Prostate gland (tissue), 2 donors: Measurements from ENCODE around the gene TICAM1. TPM values are rescaled to one million over a fixed set of nuclear protein-coding genes. Genes with fewer than 3 reads are reported as not detected.
"Not testable (repeated sequence)": the region's sequence is repeated elsewhere in the genome, so short reads cannot be mapped to it uniquely, and the experiment has no call there.

Experiments
- DNase-seq: peaks from one replicate; pipeline ENCODE4 v3.0.0-alpha.2; 2019; ENCODE audit warnings: low spot score
- H3K27ac ChIP-seq, 2 donors: fragments of 200-600 bp; sonication (generic); 2 replicates each; pipeline ENCODE4 v1.5.1; 2017 to 2019
- H3K27me3 ChIP-seq: fragments of 200-600 bp; sonication (generic); replicated peaks from 2 replicates; pipeline ENCODE4 v1.5.1; 2019; ENCODE audit not compliant: insufficient read depth
- H3K36me3 ChIP-seq, 2 donors: fragments of 200-600 bp; sonication (generic); 1 replicate in 1 of 2; 2 replicates in 1 of 2; pipeline versions ENCODE4 v1.5.1 to v1.8.1; 2017 to 2019
- H3K4me1 ChIP-seq: fragments of 200-600 bp; sonication (generic); replicated peaks from 2 replicates; pipeline ENCODE4 v1.5.1; 2019
- H3K4me3 ChIP-seq, 2 donors: fragments of 200-600 bp; sonication (generic); 2 replicates each; pipeline ENCODE4 v1.5.1; 2017 to 2019
- H3K9me3 ChIP-seq: fragments of 200-600 bp; sonication (generic); 2 replicates; pipeline ENCODE4 v1.5.1; 2017
- POLR2A ChIP-seq: fragments of 450-650 bp; IDR thresholded peaks from one replicate; pipeline ENCODE4 v1.6.1; 2016; ENCODE audit warnings: antibody characterized with exemption, mild to moderate bottlenecking
- POLR2AphosphoS5 ChIP-seq: sonication (generic); formaldehyde crosslinking; IDR thresholded peaks from one replicate; pipeline ENCODE4 v1.6.1; 2017; ENCODE audit warnings: antibody characterized with exemption
- WGBS: methylation state at CpG from one replicate; pipeline ENCODE4 v1.1.5; 2018; 5-methylcytosine and 5-hydroxymethylcytosine counted together
- intact Hi-C: fragments of 100-400 bp; cut with DNase I; formaldehyde crosslinking; loops from one replicate; pipeline ENCODE4 v1.14.2; 2022
- total RNA-seq, 2 donors: library from RNA; depleted of rRNA; stranded (reverse); fragments of >200 nt; gene quantifications; one replicate each; pipeline ENCODE4 v1.1.0, GENCODE V29; 2016
- TF ChIP-seq, protein P1 (sequence below), 4 experiments: fragments of 200-600 bp in 2 of 4; fragments of 450-650 bp in 2 of 4; sonication (generic) in 2 of 4; IDR thresholded peaks; 1 replicate in 3 of 4; 2 replicates in 1 of 4; pipeline ENCODE4 v1.5.1; 2016 to 2019; ENCODE audit warnings: antibody characterized with exemption in 4 of 4, mild to moderate bottlenecking in 2 of 4, moderate library complexity in 2 of 4

The TICAM1 gene
- total RNA-seq, 2 donors from 2014 or later: 8.3 to 9.1 TPM

DNA sequence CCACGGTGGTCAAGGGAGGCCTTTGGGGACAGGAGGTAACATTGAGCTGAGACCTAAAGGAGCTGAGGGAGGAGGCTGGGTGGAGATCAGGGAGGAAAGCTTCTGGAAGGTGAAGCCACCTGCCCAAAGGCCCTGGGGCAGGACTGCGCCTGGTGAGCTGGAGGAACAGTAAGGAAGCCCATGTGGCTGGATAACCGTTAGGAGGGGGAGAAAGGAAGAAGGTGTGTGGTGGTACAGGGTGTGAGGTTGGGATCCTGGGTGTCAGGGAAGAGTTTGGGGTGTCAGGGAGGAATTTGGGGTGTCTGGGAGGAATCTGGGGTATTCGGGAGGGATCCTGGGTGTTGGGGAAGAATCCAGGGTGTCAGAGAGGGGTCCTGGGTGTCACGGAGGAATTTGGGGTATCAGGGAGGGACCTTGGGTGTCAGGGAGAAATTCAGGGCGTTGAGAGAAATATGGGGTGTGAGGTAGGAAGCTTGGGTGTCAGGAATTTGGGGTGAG lies 695 bp downstream of the TICAM1 start:
- no peak for DNase-seq
- H3K4me3 ChIP-seq: peak overlapping the region; percentile 78 to 86
- peak overlapping the region; percentile 82 to 92 for H3K27ac ChIP-seq
- TF ChIP-seq POLR2A (no peak), POLR2AphosphoS5 (no peak)
- TF ChIP-seq, protein P1, sequence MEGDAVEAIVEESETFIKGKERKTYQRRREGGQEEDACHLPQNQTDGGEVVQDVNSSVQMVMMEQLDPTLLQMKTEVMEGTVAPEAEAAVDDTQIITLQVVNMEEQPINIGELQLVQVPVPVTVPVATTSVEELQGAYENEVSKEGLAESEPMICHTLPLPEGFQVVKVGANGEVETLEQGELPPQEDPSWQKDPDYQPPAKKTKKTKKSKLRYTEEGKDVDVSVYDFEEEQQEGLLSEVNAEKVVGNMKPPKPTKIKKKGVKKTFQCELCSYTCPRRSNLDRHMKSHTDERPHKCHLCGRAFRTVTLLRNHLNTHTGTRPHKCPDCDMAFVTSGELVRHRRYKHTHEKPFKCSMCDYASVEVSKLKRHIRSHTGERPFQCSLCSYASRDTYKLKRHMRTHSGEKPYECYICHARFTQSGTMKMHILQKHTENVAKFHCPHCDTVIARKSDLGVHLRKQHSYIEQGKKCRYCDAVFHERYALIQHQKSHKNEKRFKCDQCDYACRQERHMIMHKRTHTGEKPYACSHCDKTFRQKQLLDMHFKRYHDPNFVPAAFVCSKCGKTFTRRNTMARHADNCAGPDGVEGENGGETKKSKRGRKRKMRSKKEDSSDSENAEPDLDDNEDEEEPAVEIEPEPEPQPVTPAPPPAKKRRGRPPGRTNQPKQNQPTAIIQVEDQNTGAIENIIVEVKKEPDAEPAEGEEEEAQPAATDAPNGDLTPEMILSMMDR (IDR thresholded peaks at IDR 0.05): no peak
- H3K27me3 ChIP-seq: no peaks in the 10 kb centered on the region
- peaks cover 2% of the 10 kb centered on the region for H3K4me1 ChIP-seq
- intact Hi-C loops: no loop called here
- 79% methylated on average over 6 of the region's 6 CpGs for WGBS
- no peaks in the 10 kb centered on the region for H3K36me3 ChIP-seq
- H3K9me3 ChIP-seq: no peaks in the 10 kb centered on the region

DNA sequence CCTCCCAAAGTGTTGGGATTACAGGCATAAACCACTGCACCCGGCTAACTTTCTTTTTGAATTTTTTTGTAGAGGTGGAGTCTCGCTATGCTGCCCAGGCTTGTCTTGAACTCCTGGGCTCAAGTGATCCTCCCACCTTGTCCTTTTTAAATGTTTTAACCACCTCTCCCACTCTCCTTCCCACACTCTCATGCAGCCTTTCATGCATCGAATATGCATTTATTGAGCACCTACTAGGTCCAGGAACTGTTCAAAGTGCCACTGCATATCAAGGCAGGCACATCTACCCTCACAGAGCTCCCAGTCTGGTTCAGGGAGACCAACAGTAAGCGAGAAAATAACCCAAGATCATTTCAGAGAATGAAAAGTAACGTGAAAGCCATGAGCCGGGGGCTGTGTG lies 1.2 kb downstream of the TICAM1 start:
- intact Hi-C loops: no loop called here
- Histone ChIP-seq H3K4me3 (peak overlapping the region; percentile 78 to 86), H3K4me1 (peaks cover 2% of the 10 kb centered on the region), H3K27ac (peak overlapping the region; percentile 82 to 92), H3K27me3 (no peaks in the 10 kb centered on the region), H3K36me3 (no peaks in the 10 kb centered on the region), H3K9me3 (no peaks in the 10 kb centered on the region)
- TF ChIP-seq, protein P1 (IDR thresholded peaks at IDR 0.05): no peak
- TF ChIP-seq POLR2AphosphoS5: no peak
- no peak for TF ChIP-seq POLR2A
- WGBS: 89% methylated on average over 6 of the region's 6 CpGs
- DNase-seq: no peak

DNA sequence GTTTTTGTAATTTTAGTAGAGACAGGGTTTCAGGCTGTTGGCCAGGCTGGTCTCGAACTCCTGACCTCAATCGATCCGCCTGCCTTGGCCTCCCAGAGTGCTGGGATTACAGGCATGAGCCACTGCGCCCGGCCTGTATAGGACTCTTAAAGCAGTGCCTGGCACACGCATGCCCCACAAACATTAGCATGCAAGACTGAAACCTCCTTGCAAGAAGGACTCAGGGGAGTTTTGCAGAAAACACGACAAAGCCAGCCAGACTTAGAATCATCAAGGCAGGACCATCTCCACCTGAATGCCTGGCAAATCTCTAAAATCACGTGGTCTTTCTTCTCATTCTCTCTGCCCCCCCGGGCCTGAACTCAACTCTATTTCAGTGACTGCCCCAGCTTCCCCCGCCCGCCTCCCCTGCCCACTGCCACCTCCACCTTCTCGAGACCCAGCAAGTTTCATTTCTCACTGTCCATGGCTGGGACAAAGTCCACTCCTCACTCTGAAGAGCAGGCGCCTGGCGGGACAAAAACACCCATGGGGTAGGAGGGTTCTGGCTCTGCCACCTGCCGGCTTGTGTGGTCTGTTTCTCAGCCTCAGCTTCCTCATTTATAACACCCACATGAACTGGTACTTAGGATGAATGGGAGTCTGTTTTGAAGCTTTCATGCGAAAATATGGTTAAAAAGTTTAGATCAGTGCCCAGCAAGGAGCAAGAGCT lies 2.4 kb downstream of the TICAM1 start:
- intact Hi-C loops: no loop called here
- H3K36me3 ChIP-seq: no peaks in the 10 kb centered on the region
- DNase-seq: no peak
- 65% methylated on average over 16 of the region's 16 CpGs for WGBS
- no peak overlapping the region for H3K27ac ChIP-seq
- H3K4me3 ChIP-seq: no peak overlapping the region
- TF ChIP-seq POLR2AphosphoS5 (no peak), POLR2A (no peak)
- TF ChIP-seq, protein P1 (IDR thresholded peaks at IDR 0.05): no peak
- H3K27me3 ChIP-seq: no peaks in the 10 kb centered on the region
- H3K9me3 ChIP-seq: no peaks in the 10 kb centered on the region
- H3K4me1 ChIP-seq: peaks cover 2% of the 10 kb centered on the region

DNA sequence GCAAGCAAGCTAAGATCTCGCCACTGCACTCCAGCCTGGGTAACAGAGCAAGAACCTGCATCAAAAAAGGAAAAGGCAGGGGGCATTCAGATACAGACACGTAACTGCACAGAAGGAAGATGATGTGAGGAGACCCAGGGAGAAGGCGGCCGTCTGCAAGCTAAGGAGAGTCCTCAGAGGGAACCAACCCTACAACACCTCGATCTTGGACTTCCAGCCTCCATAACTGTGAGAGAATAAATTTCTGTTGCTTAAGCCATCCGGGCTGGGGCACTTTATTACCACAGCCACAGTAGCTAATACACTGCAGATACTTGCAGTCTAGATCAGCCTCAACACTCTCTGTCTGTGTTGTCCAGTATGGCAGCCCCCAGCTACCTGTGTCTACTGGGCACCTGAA lies 7.9 kb downstream of the TICAM1 start:
- no peak for DNase-seq
- Histone ChIP-seq H3K4me3 (no peak overlapping the region), H3K27me3 (no peaks in the 10 kb centered on the region), H3K27ac (no peak overlapping the region), H3K4me1 (no peaks in the 10 kb centered on the region), H3K9me3 (no peaks in the 10 kb centered on the region), H3K36me3 (no peaks in the 10 kb centered on the region)
- no peak for TF ChIP-seq POLR2AphosphoS5
- TF ChIP-seq, protein P1 (IDR thresholded peaks at IDR 0.05): no peak
- TF ChIP-seq POLR2A: no peak
- intact Hi-C loops: no loop called here
- WGBS: 90% methylated on average over 6 of the region's 6 CpGs

DNA sequence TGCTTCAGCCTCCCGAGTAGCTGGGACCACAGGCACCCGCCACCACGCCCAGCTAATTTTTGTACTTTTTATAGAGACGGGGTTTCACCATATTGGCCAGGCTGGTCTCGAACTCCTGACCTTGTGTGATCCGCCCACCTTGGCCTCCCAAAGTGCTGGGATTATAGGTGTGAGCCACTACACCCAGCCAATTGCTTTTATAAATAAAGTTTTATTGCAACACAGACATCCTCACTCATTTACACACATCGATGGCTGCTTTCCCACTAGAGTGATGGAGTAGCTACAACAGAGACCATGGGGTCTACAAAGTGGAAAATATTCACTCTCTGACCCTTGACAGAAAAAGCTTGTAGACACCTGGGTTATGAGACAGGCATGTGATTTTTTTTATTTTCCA lies 9.2 kb downstream of the TICAM1 start:
- 94% methylated on average over 7 of the region's 7 CpGs for WGBS
- intact Hi-C loops, H3K36me3 ChIP-seq: not testable (repeated sequence)

More for the DNA sequence above, 9.2 kb downstream of the TICAM1 start:
- H3K9me3 ChIP-seq, DNase-seq, H3K27ac ChIP-seq, H3K4me1 ChIP-seq, H3K27me3 ChIP-seq, H3K4me3 ChIP-seq: not testable (repeated sequence)
